OCI-LY1 (cell line): ENCODE data around the gene SLC22A3.

Experiments
- H2AFZ ChIP-seq: fragments of 200-600 bp; sonication (generic), shearing (Covaris generic); 2 replicates; pipeline ENCODE4 v1.6.0; 2014; ENCODE audit warnings: antibody characterized with exemption, mild to moderate bottlenecking, low read length
- H3F3A ChIP-seq: fragments of 200-600 bp; sonication (generic), shearing (Covaris generic); 2 replicates; pipeline ENCODE4 v1.6.0; 2014; ENCODE audit warnings: mild to moderate bottlenecking, antibody characterized with exemption, low read length, moderate library complexity; ENCODE audit not compliant: insufficient read depth
- H3K27ac ChIP-seq: fragments of 200-600 bp; sonication (generic); 2 replicates; pipeline ENCODE4 v1.5.1; 2014; ENCODE audit warnings: low read length, mixed run types, mild to moderate bottlenecking, low read depth; ENCODE audit not compliant: poor library complexity, severe bottlenecking
- H3K27me3 ChIP-seq: fragments of 200-600 bp; sonication (generic); 2 replicates; pipeline ENCODE4 v1.6.0; 2014; ENCODE audit warnings: antibody characterized with exemption, mild to moderate bottlenecking, low read length, moderate library complexity; ENCODE audit not compliant: insufficient read depth
- H3K36me3 ChIP-seq: fragments of 200-600 bp; sonication (generic); 2 replicates; pipeline ENCODE4 v1.6.1; 2014; ENCODE audit warnings: mild to moderate bottlenecking, antibody characterized with exemption, low read length, moderate library complexity, mixed read lengths; ENCODE audit not compliant: insufficient read depth
- H3K4me1 ChIP-seq: fragments of 200-600 bp; sonication (generic); 2 replicates; pipeline ENCODE4 v1.5.1; 2014; ENCODE audit warnings: mild to moderate bottlenecking, low read length, moderate library complexity; ENCODE audit not compliant: insufficient read depth, severe bottlenecking
- H3K4me2 ChIP-seq: fragments of 200-600 bp; sonication (generic), shearing (Covaris generic); 2 replicates; pipeline ENCODE4 v1.6.1; 2014; ENCODE audit warnings: low read length
- H3K4me3 ChIP-seq: fragments of 200-600 bp; sonication (generic); 2 replicates; pipeline ENCODE4 v1.5.1; 2014; ENCODE audit warnings: low read length, low read depth, mild to moderate bottlenecking, mixed read lengths; ENCODE audit not compliant: poor library complexity, severe bottlenecking
- H3K79me2 ChIP-seq: fragments of 200-600 bp; shearing (Covaris generic); 2 replicates; pipeline ENCODE4 v1.6.1; 2016; ENCODE audit warnings: mixed run types, low read length, mixed read lengths; ENCODE audit not compliant: insufficient read depth
- H3K9ac ChIP-seq: fragments of 200-600 bp; sonication (generic), shearing (Covaris generic); 2 replicates; pipeline ENCODE4 v1.6.1; 2014; ENCODE audit warnings: mild to moderate bottlenecking, low read length, mixed read lengths
- H3K9me2 ChIP-seq: fragments of 200-600 bp; sonication (generic), shearing (Covaris generic); 2 replicates; pipeline ENCODE4 v1.6.1; 2014; ENCODE audit warnings: low read depth, mild to moderate bottlenecking, low read length, mixed read lengths
- H3K9me3 ChIP-seq: fragments of 200-600 bp; shearing (Covaris generic); 2 replicates; pipeline ENCODE4 v1.6.1; 2014; ENCODE audit warnings: low read length, mixed read lengths
- H4K20me1 ChIP-seq: fragments of 200-600 bp; sonication (generic), shearing (Covaris generic); 2 replicates; pipeline ENCODE4 v1.6.0; 2016; ENCODE audit warnings: mild to moderate bottlenecking, low read length; ENCODE audit not compliant: insufficient read depth
- EZH2 ChIP-seq: fragments of 200-600 bp; sonication (generic), shearing (Covaris generic); IDR thresholded peaks from 2 replicates; pipeline ENCODE4 v1.8.0; 2017; ENCODE audit warnings: borderline replicate concordance, mixed run types, mild to moderate bottlenecking, antibody characterized with exemption, low read length, moderate library complexity, mixed read lengths
- TF ChIP-seq, protein P1 (sequence below): fragments of 200-600 bp; sonication (generic), shearing (Covaris generic); IDR thresholded peaks from 2 replicates; pipeline ENCODE4 v1.5.1; 2017; ENCODE audit warnings: mild to moderate bottlenecking, antibody characterized with exemption, low read length, moderate library complexity, mixed read lengths

The SLC22A3 gene, protein sequence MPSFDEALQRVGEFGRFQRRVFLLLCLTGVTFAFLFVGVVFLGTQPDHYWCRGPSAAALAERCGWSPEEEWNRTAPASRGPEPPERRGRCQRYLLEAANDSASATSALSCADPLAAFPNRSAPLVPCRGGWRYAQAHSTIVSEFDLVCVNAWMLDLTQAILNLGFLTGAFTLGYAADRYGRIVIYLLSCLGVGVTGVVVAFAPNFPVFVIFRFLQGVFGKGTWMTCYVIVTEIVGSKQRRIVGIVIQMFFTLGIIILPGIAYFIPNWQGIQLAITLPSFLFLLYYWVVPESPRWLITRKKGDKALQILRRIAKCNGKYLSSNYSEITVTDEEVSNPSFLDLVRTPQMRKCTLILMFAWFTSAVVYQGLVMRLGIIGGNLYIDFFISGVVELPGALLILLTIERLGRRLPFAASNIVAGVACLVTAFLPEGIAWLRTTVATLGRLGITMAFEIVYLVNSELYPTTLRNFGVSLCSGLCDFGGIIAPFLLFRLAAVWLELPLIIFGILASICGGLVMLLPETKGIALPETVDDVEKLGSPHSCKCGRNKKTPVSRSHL

GRCh38 chr6:160348223-160349019, at the start of gene SLC22A3:
SLC22A3 (plus strand) TSS chr6:160348378; CDS start chr6:160348420, 42 bp downstream.
- Histone ChIP-seq H3K4me1 (no peaks in the 10 kb centered on the region), H3K27ac (no peak within 1 kb of the TSS), H3K79me2 (no peaks in the 10 kb centered on the region), H3F3A (no peaks in the 10 kb centered on the region), H3K9me3 (no peaks in the 10 kb centered on the region), H3K9me2 (no peaks in the 10 kb centered on the region), H3K36me3 (no peaks in the 10 kb centered on the region), H3K9ac (no peak within 1 kb of the TSS), H4K20me1 (no peaks in the 10 kb centered on the region), H3K27me3 (no peaks in the 10 kb centered on the region), H3K4me2 (no peak within 1 kb of the TSS), H2AFZ (no peak within 1 kb of the TSS), H3K4me3 (no peak within 1 kb of the TSS)
- TF ChIP-seq EZH2, result no peak
- TF ChIP-seq, protein P1, sequence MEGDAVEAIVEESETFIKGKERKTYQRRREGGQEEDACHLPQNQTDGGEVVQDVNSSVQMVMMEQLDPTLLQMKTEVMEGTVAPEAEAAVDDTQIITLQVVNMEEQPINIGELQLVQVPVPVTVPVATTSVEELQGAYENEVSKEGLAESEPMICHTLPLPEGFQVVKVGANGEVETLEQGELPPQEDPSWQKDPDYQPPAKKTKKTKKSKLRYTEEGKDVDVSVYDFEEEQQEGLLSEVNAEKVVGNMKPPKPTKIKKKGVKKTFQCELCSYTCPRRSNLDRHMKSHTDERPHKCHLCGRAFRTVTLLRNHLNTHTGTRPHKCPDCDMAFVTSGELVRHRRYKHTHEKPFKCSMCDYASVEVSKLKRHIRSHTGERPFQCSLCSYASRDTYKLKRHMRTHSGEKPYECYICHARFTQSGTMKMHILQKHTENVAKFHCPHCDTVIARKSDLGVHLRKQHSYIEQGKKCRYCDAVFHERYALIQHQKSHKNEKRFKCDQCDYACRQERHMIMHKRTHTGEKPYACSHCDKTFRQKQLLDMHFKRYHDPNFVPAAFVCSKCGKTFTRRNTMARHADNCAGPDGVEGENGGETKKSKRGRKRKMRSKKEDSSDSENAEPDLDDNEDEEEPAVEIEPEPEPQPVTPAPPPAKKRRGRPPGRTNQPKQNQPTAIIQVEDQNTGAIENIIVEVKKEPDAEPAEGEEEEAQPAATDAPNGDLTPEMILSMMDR, result no peak

- no peak overlapping the region for H3K4me2 ChIP-seq
- H3K79me2 ChIP-seq, result no peaks in the 10 kb centered on the region
- H3K27ac ChIP-seq, result no peak overlapping the region
These were observed 48.6 kb upstream of the SLC22A3 start for GRCh38 chr6:160299559-160299958.

DNA sequence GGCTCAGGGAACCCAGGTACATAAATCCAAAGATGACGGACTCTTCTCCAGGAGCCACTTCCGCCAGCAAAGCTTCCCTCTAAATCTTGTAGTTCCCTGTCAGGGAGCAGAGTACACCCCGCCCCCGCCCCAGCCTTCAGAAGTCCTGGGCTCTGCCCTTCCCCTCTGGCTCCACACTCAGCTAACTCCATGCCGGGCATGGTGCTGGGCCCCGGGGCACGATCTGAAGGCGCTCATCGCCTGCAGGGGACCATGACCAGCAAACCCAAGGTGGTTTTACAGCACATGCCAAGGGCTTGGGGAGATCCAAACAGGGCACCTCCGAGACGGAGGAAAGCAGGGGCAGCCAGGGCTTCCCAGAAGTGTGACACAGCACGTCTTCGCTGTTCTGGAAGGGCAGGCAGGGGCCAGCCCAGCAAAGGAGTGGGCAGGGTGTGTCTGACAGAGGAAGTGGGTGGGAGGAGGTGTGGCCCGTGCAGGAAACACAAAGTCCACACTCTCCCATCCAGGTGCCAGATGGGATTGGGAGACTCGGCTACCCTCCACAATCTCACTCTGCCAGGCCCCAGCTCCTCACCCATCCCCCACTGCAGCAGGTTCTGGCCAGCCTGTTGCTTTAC, 48.0 kb upstream of the SLC22A3 start:
- no peak overlapping the region for H2AFZ ChIP-seq
- no peaks in the 10 kb centered on the region for H3K9me3 ChIP-seq

More at GRCh38 chr6:160299559-160299958, 48.6 kb upstream of the SLC22A3 start:
- Histone ChIP-seq H3K4me3 (no peak overlapping the region), H3K36me3 (no peaks in the 10 kb centered on the region), H3K9ac (no peak overlapping the region), H3K27me3 (no peaks in the 10 kb centered on the region), H4K20me1 (no peaks in the 10 kb centered on the region), H3K4me1 (no peaks in the 10 kb centered on the region), H2AFZ (no peak overlapping the region), H3K9me3 (no peaks in the 10 kb centered on the region), H3K9me2 (no peaks in the 10 kb centered on the region), H3F3A (no peaks in the 10 kb centered on the region)
- no peak for TF ChIP-seq EZH2
- TF ChIP-seq, protein P1, result no peak

More for the DNA sequence above, 48.0 kb upstream of the SLC22A3 start:
- Histone ChIP-seq H3K79me2 (no peaks in the 10 kb centered on the region), H3K4me1 (no peaks in the 10 kb centered on the region), H3K9ac (no peak overlapping the region), H3K4me3 (no peak overlapping the region), H3K9me2 (no peaks in the 10 kb centered on the region), H4K20me1 (no peaks in the 10 kb centered on the region), H3K36me3 (no peaks in the 10 kb centered on the region), H3K4me2 (no peak overlapping the region), H3K27ac (no peak overlapping the region), H3K27me3 (no peaks in the 10 kb centered on the region), H3F3A (no peaks in the 10 kb centered on the region)
- TF ChIP-seq, protein P1, result no peak
- TF ChIP-seq EZH2, result no peak
